ENCODE results near the gene FLYWCH2.
A peak's percentile ranks its signal among the peaks of the same experiment; 100 is the strongest.
"Not testable (repeated sequence)": the region's sequence is repeated elsewhere in the genome, so short reads cannot be mapped to it uniquely, and the experiment has no call there.

FLYWCH2 gene

GRCh38 chr16:2915196-2915929 lies 32.3 kb downstream of the FLYWCH2 start:
- DNase-seq, result no peak

- DNase-seq, result peak; percentile 32
These were observed 36.7 kb downstream of the FLYWCH2 start for GRCh38 chr16:2919511-2920255.

- DNase-seq, result no peak
These were observed 40.5 kb downstream of the FLYWCH2 start for GRCh38 chr16:2923481-2923880.

GRCh38 chr16:2924901-2925755 lies 42.1 kb downstream of the FLYWCH2 start:
- no peak for DNase-seq

GRCh38 chr16:2925951-2926649 lies 43.1 kb downstream of the FLYWCH2 start:
- no peak for DNase-seq

GRCh38 chr16:2926650-2926999 lies 43.6 kb downstream of the FLYWCH2 start:
- no peak for DNase-seq

- peak; percentile 76 for DNase-seq
These were observed 44.1 kb downstream of the FLYWCH2 start for GRCh38 chr16:2927010-2927646.

GRCh38 chr16:2928151-2928550 lies 45.1 kb downstream of the FLYWCH2 start:
- DNase-seq, result not testable (repeated sequence)

- DNase-seq, result no peak
These were observed 45.8 kb downstream of the FLYWCH2 start for GRCh38 chr16:2928796-2929195.

GRCh38 chr16:2929693-2930092 lies 46.7 kb downstream of the FLYWCH2 start:
- DNase-seq, result no peak

- DNase-seq, result no peak
These were observed 47.2 kb downstream of the FLYWCH2 start for GRCh38 chr16:2930236-2930635.

- DNase-seq, result not testable (repeated sequence)
These were observed 48.4 kb downstream of the FLYWCH2 start for GRCh38 chr16:2931231-2931914.

GRCh38 chr16:2933136-2933535 lies 50.1 kb downstream of the FLYWCH2 start:
- DNase-seq, result no peak

- DNase-seq, result no peak
These were observed 50.7 kb downstream of the FLYWCH2 start for GRCh38 chr16:2933701-2934100.

- DNase-seq, result no peak
These were observed 51.4 kb downstream of the FLYWCH2 start for GRCh38 chr16:2934450-2934849.

- no peak for DNase-seq
These were observed 53.5 kb downstream of the FLYWCH2 start for GRCh38 chr16:2936436-2937011.

GRCh38 chr16:2937170-2937569 lies 54.2 kb downstream of the FLYWCH2 start:
- DNase-seq, result no peak

GRCh38 chr16:2938206-2938605 lies 55.2 kb downstream of the FLYWCH2 start:
- DNase-seq, result no peak

- DNase-seq, result no peak
These were observed 57.0 kb downstream of the FLYWCH2 start for GRCh38 chr16:2939968-2940367.

- DNase-seq, result no peak
These were observed 59.0 kb downstream of the FLYWCH2 start for GRCh38 chr16:2942045-2942444.

- not testable (repeated sequence) for DNase-seq
These were observed 60.7 kb downstream of the FLYWCH2 start for GRCh38 chr16:2943716-2944115.

Data from activated effector memory CD4-positive, alpha-beta T cell treated with Interleukin-2 at 50 U/mL for 16 hours (primary cell).